ENCODE results near the gene PROX2. TPM values are rescaled to one million over a fixed set of nuclear protein-coding genes. Genes with fewer than 3 reads are reported as not detected.

The PROX2 gene
- total RNA-seq, 4 donors from 2014 or later: 0.10 to 0.42 TPM; not detected in 2

DNA sequence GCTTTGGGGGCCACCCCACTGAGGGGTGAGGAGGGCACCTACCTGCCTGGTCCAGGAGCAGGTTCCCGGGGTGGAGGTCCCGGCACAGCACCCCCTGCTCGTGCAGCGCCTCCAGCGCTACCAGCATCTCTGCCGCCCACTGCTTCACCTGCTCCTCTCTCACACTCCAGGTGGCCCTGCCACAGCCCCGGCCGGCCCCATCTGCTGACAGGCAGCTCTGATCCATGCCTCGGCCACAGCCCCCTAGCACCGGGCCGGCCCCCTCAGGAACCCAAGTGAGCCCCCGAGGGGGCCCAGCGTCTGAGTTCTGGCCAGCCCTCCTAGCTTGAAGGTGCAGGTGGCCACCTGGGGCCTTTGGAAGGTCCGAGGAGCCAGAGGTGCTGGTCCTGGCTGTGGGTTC is 33.6 kb upstream of the PROX2 start:
- DNase-seq (ENCODE audit: low spot score in 2 of 2): peak in 1 of 2 donors; percentile 86
- no peak for TF ChIP-seq POLR2A (IDR thresholded peaks at IDR 0.05)
- TF ChIP-seq, protein P1, sequence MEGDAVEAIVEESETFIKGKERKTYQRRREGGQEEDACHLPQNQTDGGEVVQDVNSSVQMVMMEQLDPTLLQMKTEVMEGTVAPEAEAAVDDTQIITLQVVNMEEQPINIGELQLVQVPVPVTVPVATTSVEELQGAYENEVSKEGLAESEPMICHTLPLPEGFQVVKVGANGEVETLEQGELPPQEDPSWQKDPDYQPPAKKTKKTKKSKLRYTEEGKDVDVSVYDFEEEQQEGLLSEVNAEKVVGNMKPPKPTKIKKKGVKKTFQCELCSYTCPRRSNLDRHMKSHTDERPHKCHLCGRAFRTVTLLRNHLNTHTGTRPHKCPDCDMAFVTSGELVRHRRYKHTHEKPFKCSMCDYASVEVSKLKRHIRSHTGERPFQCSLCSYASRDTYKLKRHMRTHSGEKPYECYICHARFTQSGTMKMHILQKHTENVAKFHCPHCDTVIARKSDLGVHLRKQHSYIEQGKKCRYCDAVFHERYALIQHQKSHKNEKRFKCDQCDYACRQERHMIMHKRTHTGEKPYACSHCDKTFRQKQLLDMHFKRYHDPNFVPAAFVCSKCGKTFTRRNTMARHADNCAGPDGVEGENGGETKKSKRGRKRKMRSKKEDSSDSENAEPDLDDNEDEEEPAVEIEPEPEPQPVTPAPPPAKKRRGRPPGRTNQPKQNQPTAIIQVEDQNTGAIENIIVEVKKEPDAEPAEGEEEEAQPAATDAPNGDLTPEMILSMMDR (IDR thresholded peaks at IDR 0.05): no peak
- intact Hi-C loops (cut with DNase I; ENCODE audit: low total_unique reads): loop anchor here (5.0 kb wide), 1 partner anchor 47 kb away; no protein-coding TSS in a partner anchor
- no peak overlapping the region for H3K4me3 ChIP-seq (ENCODE audit: low read depth, poor library complexity, severe bottlenecking)
- WGBS, 2 donors: 92 to 97% methylated on average over 10 of the region's 14 CpGs

DNA sequence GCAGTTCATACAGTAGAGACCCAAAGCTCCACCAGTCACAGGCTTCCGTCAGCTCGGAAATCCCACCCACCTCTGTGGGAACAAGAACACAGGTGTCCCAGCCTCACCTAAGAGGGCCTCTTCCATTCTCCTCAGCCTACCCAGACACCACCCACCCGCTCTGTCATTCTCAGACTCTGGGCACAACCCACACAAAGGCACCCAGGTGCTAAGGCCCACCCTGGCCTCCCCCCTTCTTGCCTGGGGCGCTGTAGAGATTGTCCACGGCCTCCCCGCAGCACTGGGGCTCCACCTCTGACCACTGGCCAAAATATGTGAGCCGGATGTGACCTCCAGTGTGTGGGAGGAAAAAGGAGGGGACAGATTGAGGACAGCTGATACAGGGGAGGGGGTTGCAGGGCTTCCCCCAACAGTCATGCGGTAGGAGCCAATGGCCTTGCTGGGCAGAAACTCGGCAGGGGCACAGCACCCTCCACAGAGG is 33.0 kb upstream of the PROX2 start:
- DNase-seq (ENCODE audit: low spot score in 2 of 2): peak in 1 of 2 donors; percentile 80
- H3K4me3 ChIP-seq (ENCODE audit: low read depth, poor library complexity, severe bottlenecking): no peak overlapping the region
- WGBS, 2 donors: 85 to 86% methylated on average over 9 of the region's 9 CpGs
- no peak for TF ChIP-seq POLR2A (IDR thresholded peaks at IDR 0.05)
- intact Hi-C loops (cut with DNase I; ENCODE audit: low total_unique reads): loop anchor here (5.0 kb wide), 1 partner anchor 47 kb away; no protein-coding TSS in a partner anchor

DNA sequence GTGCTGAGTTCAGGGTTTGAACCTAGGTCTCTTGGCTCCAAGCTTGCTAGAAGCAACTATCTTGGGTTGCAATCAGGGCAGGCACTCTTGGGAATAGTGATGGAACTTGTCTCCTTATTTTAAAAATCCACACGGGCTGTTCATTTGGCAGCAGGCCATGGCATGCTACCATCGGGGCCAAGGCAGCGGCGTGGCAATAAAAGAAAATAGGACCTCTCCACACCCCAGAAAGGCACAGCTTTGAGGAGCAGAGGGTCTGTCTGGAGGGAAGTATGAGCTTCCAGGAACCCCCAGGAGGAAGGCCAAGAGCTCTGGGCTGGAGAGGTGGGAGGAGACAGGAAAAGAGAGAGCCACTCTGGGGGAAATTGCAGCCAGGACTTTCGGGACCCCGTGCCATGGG is 31.8 kb upstream of the PROX2 start:
- TF ChIP-seq, protein P1 (IDR thresholded peaks at IDR 0.05): no peak
- TF ChIP-seq POLR2A (IDR thresholded peaks at IDR 0.05): no peak
- H3K4me3 ChIP-seq (ENCODE audit: low read depth, poor library complexity, severe bottlenecking): no peak overlapping the region
- 24 to 36% methylated on average over 6 of the region's 6 CpGs for WGBS, 2 donors
- DNase-seq (ENCODE audit: low spot score in 2 of 2): no peak
- intact Hi-C loops (cut with DNase I; ENCODE audit: low total_unique reads): loop anchor here (5.0 kb wide), 1 partner anchor 45 kb away; no protein-coding TSS in a partner anchor

DNA sequence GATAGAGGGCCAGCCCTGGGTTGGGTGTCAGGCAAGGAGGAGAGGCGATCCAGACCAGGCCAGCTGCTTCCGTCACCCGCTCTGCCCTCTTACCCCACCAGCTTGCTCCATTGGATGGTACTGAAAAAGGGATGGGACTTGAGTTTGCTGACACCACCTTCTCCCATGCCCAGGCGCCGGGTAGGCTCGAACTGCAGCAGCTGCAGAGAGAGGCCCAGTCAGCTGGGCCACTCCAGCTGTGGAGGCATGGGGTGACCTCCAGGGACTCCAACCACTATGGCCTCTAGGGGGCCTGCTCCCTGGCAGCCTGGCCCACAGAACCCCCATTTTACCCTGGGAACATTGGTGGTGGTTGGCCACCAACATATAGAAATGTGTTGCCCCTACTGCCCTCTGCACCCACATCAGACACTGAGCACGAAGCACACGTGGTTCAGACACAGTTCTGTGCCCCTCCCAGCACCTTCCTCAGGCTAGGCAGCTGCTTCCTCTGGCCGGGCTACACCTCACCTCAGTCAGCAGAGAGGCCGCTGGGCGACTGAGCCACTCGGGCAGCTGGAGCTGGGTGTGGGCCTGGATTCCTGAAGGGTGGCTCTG is 31.1 kb upstream of the PROX2 start:
- DNase-seq (ENCODE audit: low spot score in 2 of 2): no peak
- intact Hi-C loops (cut with DNase I; ENCODE audit: low total_unique reads): loop anchor here (5.0 kb wide), 1 partner anchor 45 kb away; no protein-coding TSS in a partner anchor
- 61 to 72% methylated on average over 9 to 12 of the region's 12 CpGs for WGBS, 2 donors

DNA sequence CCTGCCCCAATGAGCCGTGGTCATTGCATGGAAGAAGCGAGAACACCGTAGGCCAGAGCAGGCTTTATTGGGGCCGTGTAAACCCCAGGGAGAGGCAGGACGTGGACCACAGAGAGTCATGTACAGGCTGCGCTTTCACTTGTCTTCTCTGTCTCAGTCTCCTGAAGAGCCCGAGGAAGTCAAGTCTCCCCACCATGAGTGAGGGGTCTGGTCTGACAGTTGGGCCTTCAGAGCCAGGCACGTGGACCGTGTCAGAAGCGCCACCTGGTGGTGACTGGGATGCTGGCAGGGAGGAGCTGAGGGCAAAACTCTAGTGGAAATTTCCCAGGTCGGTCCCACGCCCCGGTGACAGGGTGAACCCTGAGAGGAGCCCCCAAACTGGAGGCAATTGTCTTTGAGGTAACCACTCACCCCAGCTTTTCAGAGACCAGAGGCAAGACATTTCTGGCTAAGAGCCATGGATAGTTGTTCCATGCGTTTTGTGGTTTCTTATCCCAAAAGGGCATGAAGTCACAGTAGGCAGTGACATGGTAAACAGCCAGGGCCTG is 29.7 kb upstream of the PROX2 start:
- intact Hi-C loops (cut with DNase I; ENCODE audit: low total_unique reads): loop anchor here (5.0 kb wide), 1 partner anchor 43 kb away; no protein-coding TSS in a partner anchor
- TF ChIP-seq, protein P1 (IDR thresholded peaks at IDR 0.05): peak in 1 of 3 donors; percentile 68
- no peak for TF ChIP-seq POLR2A (IDR thresholded peaks at IDR 0.05)
- H3K4me3 ChIP-seq (ENCODE audit: low read depth, poor library complexity, severe bottlenecking): no peak overlapping the region
- DNase-seq (ENCODE audit: low spot score in 2 of 2): peak; percentile 63 to 95
- 43 to 44% methylated on average over 12 to 14 of the region's 14 CpGs for WGBS, 2 donors

More for the DNA sequence above, 31.1 kb upstream of the PROX2 start:
- TF ChIP-seq, protein P1 (IDR thresholded peaks at IDR 0.05): no peak
- H3K4me3 ChIP-seq (ENCODE audit: low read depth, poor library complexity, severe bottlenecking): no peak overlapping the region

Measured in lower leg skin (tissue), 4 donors.